HG03039 (cell line): ENCODE measurements around the gene CHD3.

Experiments used
- ATAC-seq: cut with Tn5 transposase; IDR thresholded peaks from one replicate; pipeline ENCODE4 v1.9.1; 2021; ENCODE audit warnings: mild to moderate bottlenecking, moderate library complexity; ENCODE audit not compliant: unreplicated experiment

CHD3 gene

DNA sequence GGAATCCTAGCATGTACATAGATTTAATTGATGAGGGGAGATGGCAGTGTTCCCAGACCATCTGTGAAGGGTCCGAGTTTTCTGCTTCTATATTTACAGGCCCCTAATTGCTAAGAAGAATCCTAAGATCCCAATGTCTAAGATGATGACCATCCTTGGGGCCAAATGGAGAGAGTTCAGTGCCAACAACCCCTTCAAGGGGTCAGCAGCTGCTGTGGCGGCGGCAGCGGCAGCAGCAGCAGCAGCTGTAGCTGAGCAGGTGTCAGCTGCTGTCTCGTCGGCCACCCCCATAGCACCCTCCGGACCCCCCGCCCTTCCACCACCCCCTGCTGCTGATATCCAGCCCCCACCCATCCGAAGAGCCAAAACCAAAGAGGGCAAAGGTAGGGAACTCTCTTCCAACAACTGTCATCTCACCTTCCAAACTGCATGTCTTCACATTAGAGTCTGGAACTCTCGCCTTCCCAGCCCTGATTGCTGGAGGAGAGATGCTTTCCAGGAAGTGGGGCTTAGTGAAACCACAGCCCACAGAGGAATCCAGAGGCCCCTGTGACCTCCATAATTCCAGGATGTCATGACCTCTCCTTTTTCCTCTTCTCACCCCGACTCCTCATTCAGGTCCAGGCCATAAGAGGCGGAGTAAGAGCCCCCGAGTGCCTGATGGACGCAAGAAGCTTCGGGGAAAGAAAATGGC lies 4.7 kb downstream of the CHD3 start:
- ATAC-seq = no peak

DNA sequence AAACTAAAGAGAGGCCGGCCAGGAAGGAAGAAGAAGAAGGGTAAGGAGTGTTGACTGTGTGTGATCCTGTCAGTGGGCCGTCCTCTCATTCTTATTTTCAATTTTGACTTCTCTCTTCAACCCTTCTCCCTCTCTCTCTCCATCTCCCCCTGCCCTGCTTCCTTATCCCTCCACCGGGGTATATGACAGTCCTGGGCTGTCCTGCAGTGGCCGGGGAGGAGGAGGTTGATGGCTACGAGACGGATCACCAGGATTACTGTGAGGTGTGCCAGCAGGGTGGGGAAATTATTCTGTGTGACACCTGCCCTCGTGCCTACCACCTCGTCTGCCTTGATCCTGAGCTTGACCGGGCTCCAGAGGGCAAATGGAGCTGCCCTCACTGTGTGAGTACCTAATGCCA lies 5.6 kb downstream of the CHD3 start:
- no peak for ATAC-seq

DNA sequence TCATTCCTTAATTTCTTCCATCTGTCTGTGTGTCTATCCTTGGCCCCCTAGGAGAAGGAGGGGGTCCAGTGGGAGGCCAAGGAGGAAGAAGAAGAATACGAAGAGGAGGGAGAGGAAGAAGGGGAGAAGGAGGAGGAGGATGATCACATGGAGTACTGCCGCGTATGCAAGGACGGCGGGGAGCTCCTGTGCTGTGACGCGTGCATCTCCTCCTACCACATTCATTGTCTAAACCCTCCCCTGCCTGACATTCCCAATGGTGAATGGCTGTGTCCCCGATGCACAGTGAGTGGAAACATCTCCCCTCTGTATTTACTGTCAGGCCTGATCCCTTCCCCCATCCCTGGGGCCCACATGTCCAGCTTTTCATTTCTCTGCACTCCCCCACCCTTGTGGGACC lies 6.3 kb downstream of the CHD3 start:
- ATAC-seq = no peak

DNA sequence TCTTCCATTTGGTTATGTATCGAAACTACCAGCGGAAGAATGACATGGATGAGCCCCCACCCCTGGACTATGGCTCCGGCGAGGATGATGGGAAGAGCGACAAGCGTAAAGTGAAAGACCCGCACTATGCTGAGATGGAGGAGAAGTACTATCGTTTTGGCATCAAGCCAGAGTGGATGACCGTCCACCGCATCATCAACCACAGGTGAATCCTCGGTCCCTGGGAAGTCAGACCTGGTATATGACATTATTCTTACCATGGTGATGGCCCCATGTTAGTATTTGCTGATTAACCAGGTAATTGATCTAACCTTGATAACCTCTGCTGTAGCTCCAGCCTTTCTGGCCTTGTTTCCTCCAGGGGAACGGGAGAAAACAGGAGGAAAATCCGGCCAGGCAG lies 8.5 kb downstream of the CHD3 start:
- no peak for ATAC-seq

GRCh38 chr17:7897773-7898172 lies 9.2 kb downstream of the CHD3 start:
- no peak for ATAC-seq

- no peak for ATAC-seq
Observed at GRCh38 chr17:7903154-7904103, 14.8 kb downstream of the CHD3 start.

GRCh38 chr17:7909089-7909488 lies 20.5 kb downstream of the CHD3 start:
- ATAC-seq = no peak

DNA sequence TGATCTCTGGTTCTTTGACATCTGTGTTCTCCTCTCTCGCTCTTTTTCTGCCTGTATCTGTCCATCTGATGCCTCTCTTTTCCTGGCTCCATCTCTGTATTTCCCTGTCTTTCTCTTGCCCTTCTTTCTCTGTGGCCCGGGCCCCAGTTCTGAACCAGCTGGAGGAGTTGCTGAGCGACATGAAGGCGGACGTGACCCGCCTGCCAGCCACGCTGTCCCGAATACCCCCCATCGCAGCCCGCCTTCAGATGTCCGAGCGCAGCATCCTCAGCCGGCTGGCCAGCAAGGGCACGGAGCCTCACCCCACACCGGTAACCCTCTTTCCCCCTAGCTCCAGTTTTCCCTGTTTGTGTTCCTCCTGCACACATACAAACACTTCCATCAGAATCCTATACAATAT lies 21.7 kb downstream of the CHD3 start:
- no peak for ATAC-seq

GRCh38 chr17:7910711-7911110 lies 22.1 kb downstream of the CHD3 start:
- no peak for ATAC-seq

GRCh38 chr17:7911116-7911515 lies 22.5 kb downstream of the CHD3 start:
- ATAC-seq = no peak

DNA sequence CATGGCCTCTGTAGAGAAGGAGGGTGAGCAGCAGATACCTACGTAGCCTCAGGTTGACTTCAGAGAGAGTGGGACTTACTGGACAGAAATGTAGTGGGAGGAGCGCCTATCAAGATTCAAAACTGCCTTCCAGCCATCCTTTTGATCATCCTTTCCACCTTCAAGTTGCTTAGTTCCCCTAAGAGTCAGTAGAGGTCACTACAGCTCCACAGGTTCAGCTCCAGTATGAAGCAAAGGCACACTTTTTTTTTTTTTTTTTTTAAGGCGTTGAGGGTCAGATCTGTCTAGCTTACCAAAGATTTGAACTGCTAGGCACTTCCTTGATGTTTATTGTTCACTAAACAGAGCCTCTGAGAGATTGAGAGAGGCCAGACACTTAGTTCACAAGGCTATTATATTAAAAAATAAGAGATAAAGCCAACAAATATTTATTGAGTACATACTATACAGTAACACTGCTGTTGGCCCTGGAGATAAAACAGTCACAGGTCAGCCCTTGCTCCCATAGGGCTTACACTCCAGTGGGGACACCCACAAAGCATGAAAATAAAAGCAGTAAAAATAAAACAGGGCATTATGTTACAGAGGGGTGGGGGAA lies 24.4 kb downstream of the CHD3 start:
- no peak for ATAC-seq

- ATAC-seq = no peak
Observed at GRCh38 chr17:7915179-7915610, 26.6 kb downstream of the CHD3 start.

DNA sequence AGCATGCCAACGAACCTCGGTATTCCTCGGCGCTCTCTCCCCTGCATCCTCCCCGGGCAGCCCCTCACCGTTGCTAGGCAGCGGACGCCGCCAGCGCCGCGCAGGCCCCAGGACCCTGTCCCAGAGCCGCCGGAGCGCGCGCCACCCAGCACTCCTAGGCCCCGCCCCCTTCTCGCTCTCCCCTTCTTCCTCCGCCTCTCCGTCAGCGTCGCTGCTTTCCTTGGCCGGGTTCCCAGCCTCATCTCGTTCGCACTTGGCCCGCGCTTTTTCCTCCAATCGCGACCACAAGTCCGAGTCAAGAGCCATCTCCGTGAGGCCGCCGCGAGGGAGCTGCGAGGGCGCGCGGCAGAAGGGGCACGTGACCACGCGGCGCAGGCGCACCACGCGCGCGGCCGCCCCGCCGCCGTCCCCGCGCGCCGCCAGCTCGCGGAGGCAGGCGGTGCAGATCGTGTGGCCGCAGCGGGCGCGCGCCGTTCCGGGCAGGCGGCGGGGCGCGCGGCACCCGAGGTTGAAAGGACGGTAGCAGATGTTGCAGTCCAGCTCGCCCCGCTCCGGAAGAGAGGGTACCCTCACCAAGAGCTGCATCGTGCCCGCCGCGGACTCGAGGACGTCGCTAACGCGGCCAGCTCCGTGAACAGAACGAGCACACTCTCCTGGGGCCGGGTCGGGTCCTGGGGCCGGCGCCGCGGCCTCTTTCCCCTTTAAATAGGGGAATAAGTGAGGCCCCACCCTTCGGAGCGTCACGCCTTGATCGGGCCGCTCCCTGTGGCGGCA lies 27.2 kb downstream of the CHD3 start, which contains the start of gene RNF227:
Gene RNF227, minus strand, starts transcription at position 679 of the 774 bp plus-strand sequence. Its CDS starts 94 bp downstream, at position 585.
- peak; percentile 79 for ATAC-seq

DNA sequence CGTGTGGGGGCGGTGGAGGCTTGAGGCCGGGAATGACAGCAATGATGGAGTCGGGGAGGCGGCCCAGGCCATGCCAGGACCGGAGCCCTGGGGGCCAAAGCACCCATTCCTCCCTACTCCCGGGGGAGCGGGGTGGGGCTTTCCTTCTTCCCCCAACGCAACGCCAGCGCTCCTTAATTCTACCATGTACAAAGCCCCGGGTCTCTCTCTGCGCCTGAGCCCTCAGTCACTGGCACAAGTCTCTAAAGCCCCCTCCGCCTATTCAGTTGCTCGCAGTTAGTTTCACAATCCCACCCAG lies 27.7 kb downstream of the CHD3 start:
- ATAC-seq = no peak

DNA sequence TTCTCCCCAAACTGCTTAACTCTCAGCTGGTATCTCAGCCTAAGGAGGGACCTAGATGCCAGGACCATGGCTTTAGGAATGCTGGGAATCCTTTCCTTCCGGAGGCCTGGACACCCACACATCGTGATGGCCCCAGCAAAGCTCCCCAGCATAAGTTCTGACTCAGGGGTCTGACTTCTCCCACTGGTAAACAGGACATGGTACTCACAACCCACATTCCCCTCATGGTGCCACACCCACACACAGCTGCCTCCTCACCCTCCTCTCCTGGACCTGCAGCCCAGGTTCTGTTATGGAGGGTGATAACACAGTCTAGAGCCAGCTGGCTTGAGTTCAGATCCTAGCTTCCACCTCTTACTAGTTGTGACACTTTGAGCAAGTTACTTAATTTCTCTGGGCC lies 28.2 kb downstream of the CHD3 start:
- no peak for ATAC-seq

DNA sequence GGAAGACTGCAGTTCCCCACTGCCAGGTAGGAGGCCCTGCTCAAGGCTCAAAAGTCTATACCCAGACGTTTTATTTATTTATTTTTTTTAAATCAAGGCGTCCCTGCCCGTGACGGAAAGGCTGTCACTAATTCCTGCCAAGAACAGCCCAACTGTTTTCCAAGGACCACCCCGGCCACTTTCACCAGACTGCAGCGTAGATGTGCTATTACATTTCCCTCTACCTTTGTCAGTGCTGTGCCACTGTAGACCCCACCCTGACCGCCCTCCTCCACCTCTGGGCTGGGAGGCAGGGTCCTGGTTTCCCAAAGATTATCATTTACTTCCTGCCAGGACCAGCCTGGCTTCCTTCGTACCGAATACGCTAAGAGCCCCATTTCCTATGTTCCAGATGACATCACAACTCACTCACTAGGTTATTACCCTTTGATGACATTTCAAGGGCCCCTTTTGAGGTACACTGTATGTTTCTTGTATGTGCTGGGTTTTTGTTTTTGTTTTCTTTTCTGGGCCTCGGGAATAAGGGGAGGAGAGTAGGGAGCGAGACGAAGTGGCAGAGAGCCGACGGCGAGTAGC lies 33.8 kb downstream of the CHD3 start:
- no peak for ATAC-seq

GRCh38 chr17:7922845-7923628 lies 34.4 kb downstream of the CHD3 start:
- ATAC-seq = no peak

DNA sequence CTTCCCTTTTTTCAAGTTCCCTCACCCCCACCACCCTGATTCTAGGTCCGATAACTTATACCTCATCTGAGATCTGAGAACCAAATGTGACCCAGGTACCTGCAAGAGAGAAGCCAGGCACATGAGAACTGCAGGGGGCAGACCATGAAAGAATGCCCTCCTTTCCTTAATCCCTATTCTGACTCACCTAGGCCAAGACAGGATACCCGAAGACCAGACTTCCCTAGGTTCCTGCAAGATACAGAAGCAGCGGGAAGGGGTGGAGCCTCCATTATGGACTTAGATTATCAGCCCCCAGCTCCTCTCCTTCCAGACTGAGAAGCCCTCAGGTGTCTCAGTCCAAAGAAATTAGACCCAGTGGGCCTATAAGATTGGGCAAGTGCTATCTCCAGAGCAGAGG lies 39.0 kb downstream of the CHD3 start:
- no peak for ATAC-seq

- ATAC-seq = no peak
Observed at GRCh38 chr17:7929158-7930023, 40.8 kb downstream of the CHD3 start, which contains the start of gene KCNAB3. KCNAB3 (minus strand) TSS chr17:7929856; CDS start chr17:7929435, 421 bp downstream.
